ENCODE measurements around the gene MORN1. TPM values are rescaled to one million over a fixed set of nuclear protein-coding genes. Genes with fewer than 3 reads are reported as not detected.

The MORN1 gene
- total RNA-seq, 2 donors from 2014 or later = 7.0 to 8.4 TPM

GRCh38 chr1:2385606-2386280 is 5.6 kb downstream of the MORN1 start:
- ATAC-seq = no peak
- H3K9me3 ChIP-seq (ENCODE audit: control insufficient read depth, low read length, poor library complexity, severe bottlenecking) = no peaks in the 10 kb centered on the region
- no peak overlapping the region for H3K27ac Mint-ChIP-seq

GRCh38 chr1:2384941-2385481 is 6.3 kb downstream of the MORN1 start:
- H3K27me3 Mint-ChIP-seq = no peaks in the 10 kb centered on the region
- DNase-seq = no peak
- H3K27ac Mint-ChIP-seq = no peak overlapping the region
- peaks cover under 1% of the 10 kb centered on the region for H3K4me1 Mint-ChIP-seq
- H3K9me3 ChIP-seq (ENCODE audit: control insufficient read depth, low read length, poor library complexity, severe bottlenecking) = no peaks in the 10 kb centered on the region
- no peak overlapping the region for H3K4me3 Mint-ChIP-seq
- H3K36me3 Mint-ChIP-seq (ENCODE audit: low read depth) = no peaks in the 10 kb centered on the region
- no peak for ATAC-seq

More at GRCh38 chr1:2385606-2386280, 5.6 kb downstream of the MORN1 start:
- Mint-ChIP-seq H3K4me3 (no peak overlapping the region), H3K4me1 (peaks cover 3% of the 10 kb centered on the region), H3K27me3 (no peaks in the 10 kb centered on the region), H3K36me3 (ENCODE audit: low read depth) (no peaks in the 10 kb centered on the region)
- DNase-seq = peak in 1 of 3 donors; percentile 7

GRCh38 chr1:2384130-2384860 is 7.1 kb downstream of the MORN1 start:
- H3K36me3 Mint-ChIP-seq (ENCODE audit: low read depth) = no peaks in the 10 kb centered on the region
- H3K9me3 ChIP-seq (ENCODE audit: control insufficient read depth, low read length, poor library complexity, severe bottlenecking) = no peaks in the 10 kb centered on the region
- no peak overlapping the region for H3K4me3 Mint-ChIP-seq
- no peak overlapping the region for H3K27ac Mint-ChIP-seq
- no peaks in the 10 kb centered on the region for H3K4me1 Mint-ChIP-seq
- no peaks in the 10 kb centered on the region for H3K27me3 Mint-ChIP-seq
- ATAC-seq (no peak), DNase-seq (no peak)

GRCh38 chr1:2383576-2383975 is 7.8 kb downstream of the MORN1 start:
- H3K4me1 Mint-ChIP-seq = no peaks in the 10 kb centered on the region
- H3K27me3 Mint-ChIP-seq = no peaks in the 10 kb centered on the region
- no peak overlapping the region for H3K27ac Mint-ChIP-seq
- no peaks in the 10 kb centered on the region for H3K9me3 ChIP-seq (ENCODE audit: control insufficient read depth, low read length, poor library complexity, severe bottlenecking)
- no peaks in the 10 kb centered on the region for H3K36me3 Mint-ChIP-seq (ENCODE audit: low read depth)
- ATAC-seq (no peak), DNase-seq (no peak)
- H3K4me3 Mint-ChIP-seq = no peak overlapping the region

GRCh38 chr1:2382621-2383361 is 8.6 kb downstream of the MORN1 start:
- ATAC-seq = no peak
- Mint-ChIP-seq H3K36me3 (ENCODE audit: low read depth) (no peaks in the 10 kb centered on the region), H3K4me1 (no peaks in the 10 kb centered on the region)

GRCh38 chr1:2381741-2382620 is 9.4 kb downstream of the MORN1 start:
- H3K36me3 Mint-ChIP-seq (ENCODE audit: low read depth) = no peaks in the 10 kb centered on the region
- DNase-seq (peak; percentile 63 to 72 (median 72)), ATAC-seq (peak; percentile 96)
- H3K27me3 Mint-ChIP-seq = no peaks in the 10 kb centered on the region
- H3K27ac Mint-ChIP-seq = no peak overlapping the region
- H3K9me3 ChIP-seq (ENCODE audit: control insufficient read depth, low read length, poor library complexity, severe bottlenecking) = no peaks in the 10 kb centered on the region
- H3K4me1 Mint-ChIP-seq = no peaks in the 10 kb centered on the region
- H3K4me3 Mint-ChIP-seq = no peak overlapping the region

More at GRCh38 chr1:2382621-2383361, 8.6 kb downstream of the MORN1 start:
- no peaks in the 10 kb centered on the region for H3K27me3 Mint-ChIP-seq
- no peaks in the 10 kb centered on the region for H3K9me3 ChIP-seq (ENCODE audit: control insufficient read depth, low read length, poor library complexity, severe bottlenecking)
- H3K4me3 Mint-ChIP-seq = no peak overlapping the region
- no peak overlapping the region for H3K27ac Mint-ChIP-seq
- no peak for DNase-seq

GRCh38 chr1:2380816-2381591 is 10.3 kb downstream of the MORN1 start:
- no peak for DNase-seq
- Mint-ChIP-seq H3K4me1 (no peaks in the 10 kb centered on the region), H3K36me3 (ENCODE audit: low read depth) (no peaks in the 10 kb centered on the region), H3K4me3 (no peak overlapping the region), H3K27ac (no peak overlapping the region), H3K27me3 (no peaks in the 10 kb centered on the region)
- ATAC-seq = no peak
- no peaks in the 10 kb centered on the region for H3K9me3 ChIP-seq (ENCODE audit: control insufficient read depth, low read length, poor library complexity, severe bottlenecking)

GRCh38 chr1:2379733-2380404 is 11.5 kb downstream of the MORN1 start:
- H3K27me3 Mint-ChIP-seq = no peaks in the 10 kb centered on the region
- no peaks in the 10 kb centered on the region for H3K4me1 Mint-ChIP-seq
- DNase-seq = no peak
- no peak overlapping the region for H3K27ac Mint-ChIP-seq
- no peaks in the 10 kb centered on the region for H3K36me3 Mint-ChIP-seq (ENCODE audit: low read depth)
- no peak overlapping the region for H3K4me3 Mint-ChIP-seq
- H3K9me3 ChIP-seq (ENCODE audit: control insufficient read depth, low read length, poor library complexity, severe bottlenecking) = no peaks in the 10 kb centered on the region
- ATAC-seq = no peak

GRCh38 chr1:2378956-2379732 is 12.2 kb downstream of the MORN1 start:
- ATAC-seq (no peak), DNase-seq (no peak)
- no peaks in the 10 kb centered on the region for H3K9me3 ChIP-seq (ENCODE audit: control insufficient read depth, low read length, poor library complexity, severe bottlenecking)
- no peaks in the 10 kb centered on the region for H3K4me1 Mint-ChIP-seq
- no peaks in the 10 kb centered on the region for H3K27me3 Mint-ChIP-seq
- H3K4me3 Mint-ChIP-seq = no peak overlapping the region
- H3K36me3 Mint-ChIP-seq (ENCODE audit: low read depth) = no peaks in the 10 kb centered on the region
- H3K27ac Mint-ChIP-seq = no peak overlapping the region

- Mint-ChIP-seq H3K36me3 (ENCODE audit: low read depth) (no peaks in the 10 kb centered on the region), H3K27me3 (no peaks in the 10 kb centered on the region), H3K4me1 (no peaks in the 10 kb centered on the region), H3K27ac (no peak overlapping the region), H3K4me3 (no peak overlapping the region)
- ATAC-seq = no peak
- DNase-seq = no peak
- H3K9me3 ChIP-seq (ENCODE audit: control insufficient read depth, low read length, poor library complexity, severe bottlenecking) = no peaks in the 10 kb centered on the region
These were observed 12.9 kb downstream of the MORN1 start for GRCh38 chr1:2378441-2378851.

GRCh38 chr1:2377751-2378440 is 13.5 kb downstream of the MORN1 start:
- H3K9me3 ChIP-seq (ENCODE audit: control insufficient read depth, low read length, poor library complexity, severe bottlenecking) = no peaks in the 10 kb centered on the region
- ATAC-seq (no peak), DNase-seq (no peak)
- H3K27ac Mint-ChIP-seq = no peak overlapping the region
- no peak overlapping the region for H3K4me3 Mint-ChIP-seq
- H3K36me3 Mint-ChIP-seq (ENCODE audit: low read depth) = no peaks in the 10 kb centered on the region
- no peaks in the 10 kb centered on the region for H3K4me1 Mint-ChIP-seq
- no peaks in the 10 kb centered on the region for H3K27me3 Mint-ChIP-seq

All from T-helper 17 cell (primary cell).